Cardiac septum (tissue), 1 donor: ENCODE measurements around the gene PARP2. TPM values are rescaled to one million over a fixed set of nuclear protein-coding genes. Genes with fewer than 3 reads are reported as not detected.

Source experiments
- DNase-seq: peaks from one replicate; pipeline ENCODE4 v3.0.0-alpha.2; 2020; ENCODE audit warnings: low spot score
- intact Hi-C: fragments of 100-400 bp; cut with DNase I; formaldehyde crosslinking; loops from one replicate; pipeline ENCODE4 v1.14.0; 2022
- total RNA-seq: library from RNA; stranded (reverse); fragmentation: NEBNext Ultra II Directional; extraction: Animal tissue kit (Norgen Biotek cat#: 25700); gene quantifications from one replicate; pipeline ENCODE4 v1.2.1, GENCODE V29; 2021
- donor health status: DM: no; HTN: no; CAD: no.

The PARP2 gene
- total RNA-seq, 1 donor from 2014 or later = 15.2 TPM

DNA sequence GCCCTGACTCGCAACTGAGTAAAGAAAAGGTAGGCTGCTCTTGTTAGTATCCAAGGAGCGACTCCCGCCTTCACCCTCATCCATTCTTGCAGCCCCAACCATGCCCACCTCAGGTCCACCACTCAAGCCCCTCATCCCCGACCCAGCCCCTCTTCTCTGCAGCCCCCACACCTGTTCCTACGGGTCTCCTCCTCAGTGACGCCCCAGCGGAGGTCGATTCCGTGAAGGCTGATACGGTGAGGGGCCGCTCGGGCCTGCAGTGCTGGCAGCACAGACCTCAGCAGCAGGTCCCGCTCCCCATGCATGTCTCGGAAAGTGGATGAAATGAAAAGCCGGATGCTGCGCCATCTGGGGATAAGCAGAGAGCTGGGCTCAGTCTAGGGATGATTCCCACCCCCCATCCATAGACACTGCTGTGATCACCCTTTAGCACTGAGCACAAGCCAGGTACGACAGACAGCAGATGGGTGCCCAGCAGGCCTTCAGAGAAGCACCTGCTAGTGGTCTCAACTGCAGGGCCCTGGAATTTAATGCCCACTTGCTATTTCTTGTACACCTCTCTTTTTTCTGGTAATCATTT lies 42.9 kb downstream of the PARP2 start:
- intact Hi-C loops = no loop called here
- peak; percentile 73 for DNase-seq

- no peak for DNase-seq
- intact Hi-C loops = no loop called here
Measured at GRCh38 chr14:20387576-20387975, 44.1 kb downstream of the PARP2 start.

DNA sequence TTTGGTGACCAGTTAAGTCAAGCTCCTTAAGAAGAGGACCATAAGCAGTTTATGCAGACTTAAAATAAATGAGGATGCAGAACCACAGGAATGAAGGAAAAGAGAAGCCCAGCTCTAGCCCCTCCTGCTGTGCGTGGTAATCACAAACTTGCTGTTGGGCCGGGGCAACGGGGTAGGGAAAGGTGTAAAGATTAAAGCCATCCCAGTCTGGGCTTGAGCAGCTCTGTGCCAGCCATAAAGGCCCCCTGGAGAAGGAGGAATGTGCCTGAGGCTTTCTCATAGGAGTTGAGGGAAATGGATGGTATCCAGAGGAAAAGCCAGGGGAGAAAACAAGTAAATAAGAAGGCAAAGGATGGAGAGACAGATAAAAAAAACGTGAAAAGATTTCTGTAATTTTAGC lies 44.7 kb downstream of the PARP2 start:
- intact Hi-C loops = no loop called here
- DNase-seq = no peak

DNA sequence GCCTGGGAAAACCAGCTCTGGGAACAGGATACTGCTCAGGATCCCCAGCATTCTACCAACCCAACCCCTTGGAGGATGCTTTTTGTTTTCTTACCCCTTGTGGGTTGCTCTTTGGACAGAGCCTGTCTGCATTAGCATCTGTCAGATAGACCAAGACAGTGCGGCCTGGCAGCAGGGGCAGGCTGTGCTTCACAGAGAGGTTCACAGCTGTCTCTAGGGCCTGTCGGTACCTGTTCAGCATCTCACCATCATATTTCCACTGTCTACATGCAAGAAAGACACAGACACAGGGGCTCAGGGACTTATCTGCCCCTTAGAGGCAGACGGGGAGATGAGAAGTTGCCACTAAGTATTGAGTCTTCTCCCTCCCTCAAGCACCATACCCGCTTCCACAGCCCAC lies 48.1 kb downstream of the PARP2 start:
- intact Hi-C loops = no loop called here
- peak; percentile 51 for DNase-seq

DNA sequence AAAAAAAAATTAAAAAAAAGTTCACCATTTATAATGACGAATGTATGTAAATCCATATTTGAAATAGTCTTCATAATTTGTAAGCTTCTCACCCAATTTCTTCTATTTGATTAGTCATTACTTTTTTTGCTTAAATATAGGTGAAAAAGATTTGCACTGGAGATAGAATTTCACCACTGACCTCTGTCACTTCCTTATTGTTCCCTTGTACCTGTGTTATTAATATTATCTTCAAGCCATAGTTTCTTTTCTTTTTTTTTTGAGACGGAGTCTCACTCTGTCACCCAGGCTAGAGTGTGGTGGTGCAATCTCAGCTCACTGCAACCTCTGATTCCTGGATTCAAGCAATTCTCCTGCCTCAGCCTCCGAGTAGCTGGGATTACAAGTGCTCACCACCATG lies 54.1 kb downstream of the PARP2 start:
- intact Hi-C loops = no loop called here
- DNase-seq = no peak

DNA sequence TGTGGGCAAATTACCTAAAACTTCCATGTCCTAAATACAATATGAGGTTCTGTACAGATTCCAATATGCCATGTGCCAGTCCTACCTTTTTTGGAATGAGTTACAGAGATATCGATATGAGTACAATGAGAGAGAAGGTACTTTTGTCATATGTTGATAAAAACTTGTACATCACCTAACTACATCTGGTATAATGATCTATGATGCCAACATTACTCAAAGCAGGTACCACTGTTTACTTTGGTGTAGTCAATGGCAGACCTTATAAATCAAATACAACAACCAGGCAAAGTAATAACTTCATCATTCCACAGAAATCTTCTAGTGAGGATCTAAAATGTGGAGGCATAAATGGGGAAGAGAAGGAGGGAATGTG lies 57.1 kb downstream of the PARP2 start:
- no peak for DNase-seq
- intact Hi-C loops = no loop called here

- intact Hi-C loops = no loop called here
- DNase-seq = no peak
Measured at GRCh38 chr14:20400965-20401593, 57.6 kb downstream of the PARP2 start.

DNA sequence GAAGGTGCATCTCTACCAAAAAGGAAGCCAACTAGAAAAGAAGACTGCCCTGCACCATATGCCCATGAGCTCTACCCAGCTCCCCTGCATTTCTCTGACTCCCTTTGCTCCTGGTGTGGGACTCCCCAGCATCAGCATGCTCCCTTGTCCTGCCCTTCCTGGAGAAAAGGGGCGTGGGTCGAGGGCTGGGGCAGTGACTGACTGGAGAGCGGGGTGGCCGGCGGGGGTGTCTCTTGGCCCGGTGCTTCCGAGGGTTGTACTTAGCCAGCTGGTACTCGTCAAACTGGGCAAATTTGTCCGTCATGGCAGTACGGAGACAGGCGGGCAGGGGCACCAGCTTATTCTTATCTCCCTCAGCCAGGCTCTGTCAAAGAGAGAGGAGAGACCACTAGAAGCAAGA lies 60.1 kb downstream of the PARP2 start:
- intact Hi-C loops = no loop called here
- DNase-seq = no peak

Other genes starting within 250 kb of the PARP2 start
- gene OR4K17, start 232.9 kb upstream of the PARP2 start, total RNA-seq = not detected
- not detected for gene OR4N5, start 204.8 kb upstream of the PARP2 start, total RNA-seq
- not detected for gene OR11G2, start 152.7 kb upstream of the PARP2 start, total RNA-seq
- not detected for gene OR11H6, start 119.9 kb upstream of the PARP2 start, total RNA-seq
- not detected for gene OR11H7, start 114.7 kb upstream of the PARP2 start, total RNA-seq
- not detected for gene OR11H4, start 104.3 kb upstream of the PARP2 start, total RNA-seq
- 11.1 TPM for gene TTC5, start 37.7 kb upstream of the PARP2 start, total RNA-seq
- gene CCNB1IP1, start 10.4 kb upstream of the PARP2 start, total RNA-seq = 61.3 TPM
- gene TEP1, start 69.9 kb downstream of the PARP2 start, total RNA-seq = 15.7 TPM
- gene KLHL33, start 92.5 kb downstream of the PARP2 start, total RNA-seq = 0.35 TPM
- gene OSGEP, start 111.2 kb downstream of the PARP2 start, total RNA-seq = 21.2 TPM
- gene APEX1, start 111.6 kb downstream of the PARP2 start, total RNA-seq = 66.0 TPM
- gene PIP4P1, start 117.8 kb downstream of the PARP2 start, total RNA-seq = 18.2 TPM
- gene PNP, start 125.8 kb downstream of the PARP2 start, total RNA-seq = 17.4 TPM
- gene RNASE10, start 161.9 kb downstream of the PARP2 start, total RNA-seq = 0.48 TPM
- not detected for gene RNASE9, start 217.4 kb downstream of the PARP2 start, total RNA-seq
- not detected for gene RNASE11, start 244.4 kb downstream of the PARP2 start, total RNA-seq
- not detected for gene RNASE12, start 247.7 kb downstream of the PARP2 start, total RNA-seq